Ectodermal cell (in vitro differentiated cells): ENCODE measurements around the gene PTGES.

Experiments used
- H3K27ac ChIP-seq: 2 replicates; pipeline ENCODE4 v1.7.0; 2013; ENCODE audit warnings: mild to moderate bottlenecking, low read depth, low read length; ENCODE audit not compliant: insufficient read depth, poor library complexity, severe bottlenecking
- H3K27me3 ChIP-seq: 2 replicates; pipeline ENCODE4 v1.7.0; 2013; ENCODE audit warnings: mild to moderate bottlenecking, low read length; ENCODE audit not compliant: insufficient read depth, control insufficient read depth, poor library complexity, severe bottlenecking
- H3K36me3 ChIP-seq: one replicate; pipeline ENCODE4 v1.7.0; 2013; ENCODE audit warnings: low read length; ENCODE audit not compliant: control insufficient read depth, insufficient read depth
- H3K4me1 ChIP-seq: one replicate; pipeline ENCODE4 v1.7.0; 2013; ENCODE audit warnings: low read length; ENCODE audit not compliant: control insufficient read depth, insufficient read depth
- H3K4me3 ChIP-seq: 2 replicates; pipeline ENCODE4 v1.7.0; 2013; ENCODE audit warnings: low read depth, low read length, control low read depth; ENCODE audit not compliant: insufficient read depth
- H3K9me3 ChIP-seq: 2 replicates; pipeline ENCODE4 v1.7.0; 2013; ENCODE audit warnings: mild to moderate bottlenecking, low read length, moderate library complexity; ENCODE audit not compliant: control insufficient read depth
- WGBS, 2 experiments: methylation state at CpG; one replicate each; pipeline ENCODE4 v1.1.7; 2013; ENCODE audit warnings: missing lambda C conversion rate in 2 of 2; 5-methylcytosine and 5-hydroxymethylcytosine counted together

The PTGES gene

DNA sequence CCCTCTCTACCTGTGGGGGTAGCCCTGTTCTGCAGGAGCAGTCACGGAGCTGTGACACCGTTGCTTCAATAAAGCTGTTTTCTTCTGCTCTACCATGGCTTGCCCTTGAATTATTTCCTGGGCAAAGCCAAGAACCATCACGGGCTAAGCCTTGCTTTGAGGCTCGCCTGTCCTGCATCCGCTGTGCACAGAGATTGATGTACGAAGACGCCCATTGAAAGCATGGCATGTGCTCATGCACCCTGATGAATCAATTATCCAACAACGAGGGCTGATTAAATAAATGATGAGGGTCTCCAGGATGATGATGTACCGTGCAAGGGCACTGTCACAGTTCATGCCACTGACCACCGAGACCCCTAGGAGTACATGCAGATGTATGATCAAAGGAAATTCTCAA is 20.7 kb downstream of the PTGES start:
- Histone ChIP-seq H3K27me3 (no peaks in the 10 kb centered on the region), H3K27ac (no peak overlapping the region), H3K4me3 (no peak overlapping the region), H3K4me1 (no peaks in the 10 kb centered on the region), H3K36me3 (no peaks in the 10 kb centered on the region), H3K9me3 (no peaks in the 10 kb centered on the region)
- 88 to 90% methylated on average over 10 of the region's 10 CpGs for WGBS, 2 experiments

DNA sequence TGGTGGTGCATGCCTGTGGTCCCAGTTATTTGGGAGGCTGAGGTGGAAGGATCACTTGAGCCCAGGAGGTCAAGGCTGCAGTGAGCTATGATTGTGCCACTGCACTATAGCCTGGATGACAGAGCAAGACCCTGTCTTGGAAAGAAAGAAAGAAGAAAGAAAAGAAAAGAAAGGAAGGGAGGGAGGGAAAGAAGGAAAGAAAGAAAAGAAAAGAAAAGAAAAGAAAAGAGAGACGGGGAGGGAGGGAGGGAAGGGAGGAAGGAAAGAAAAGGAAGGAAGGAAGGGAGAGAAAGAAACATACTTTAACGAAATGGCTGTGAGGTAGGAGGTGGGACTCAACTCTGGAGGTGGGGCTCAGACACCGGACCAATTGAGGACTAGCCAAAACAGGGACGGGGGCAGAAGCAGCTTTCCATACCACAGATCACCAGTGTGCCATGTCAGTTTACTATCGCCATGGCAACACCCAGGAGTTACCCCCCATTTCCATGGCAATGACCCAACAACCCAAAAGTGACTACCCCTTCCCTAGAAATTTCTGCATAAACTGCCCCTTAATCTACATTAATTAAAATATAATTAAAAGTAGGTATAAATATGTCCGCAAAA is 21.3 kb downstream of the PTGES start:
- WGBS, 2 experiments = 56 to 62% methylated on average over 6 of the region's 6 CpGs
- H3K9me3 ChIP-seq = no peaks in the 10 kb centered on the region
- H3K4me3 ChIP-seq = no peak overlapping the region
- H3K4me1 ChIP-seq = no peaks in the 10 kb centered on the region
- no peak overlapping the region for H3K27ac ChIP-seq
- H3K27me3 ChIP-seq = no peaks in the 10 kb centered on the region
- no peaks in the 10 kb centered on the region for H3K36me3 ChIP-seq

DNA sequence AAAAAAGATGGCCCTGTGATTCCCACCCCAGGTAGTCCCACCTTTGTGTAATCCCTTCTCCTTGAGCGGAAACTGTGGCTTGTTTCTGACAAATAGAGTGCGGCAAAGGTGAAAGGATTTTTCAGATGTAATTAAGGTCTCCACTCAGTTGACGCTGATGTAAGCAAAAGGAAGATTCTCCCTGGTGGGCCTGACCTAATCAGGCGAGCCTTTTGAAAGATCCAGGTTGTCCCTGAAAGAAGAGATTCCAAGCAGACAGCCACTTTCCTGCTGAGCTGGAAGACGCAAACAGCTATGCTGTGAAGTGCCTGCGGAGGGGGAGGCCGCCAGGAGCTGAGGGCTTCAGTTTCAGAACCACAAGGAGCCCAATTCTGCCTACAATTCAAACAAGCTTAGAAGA is 24.1 kb downstream of the PTGES start:
- H3K4me1 ChIP-seq = no peaks in the 10 kb centered on the region
- H3K36me3 ChIP-seq = no peaks in the 10 kb centered on the region
- 90 to 91% methylated on average over 7 of the region's 7 CpGs for WGBS, 2 experiments
- no peaks in the 10 kb centered on the region for H3K9me3 ChIP-seq
- no peak overlapping the region for H3K4me3 ChIP-seq
- H3K27me3 ChIP-seq = no peaks in the 10 kb centered on the region
- no peak overlapping the region for H3K27ac ChIP-seq

DNA sequence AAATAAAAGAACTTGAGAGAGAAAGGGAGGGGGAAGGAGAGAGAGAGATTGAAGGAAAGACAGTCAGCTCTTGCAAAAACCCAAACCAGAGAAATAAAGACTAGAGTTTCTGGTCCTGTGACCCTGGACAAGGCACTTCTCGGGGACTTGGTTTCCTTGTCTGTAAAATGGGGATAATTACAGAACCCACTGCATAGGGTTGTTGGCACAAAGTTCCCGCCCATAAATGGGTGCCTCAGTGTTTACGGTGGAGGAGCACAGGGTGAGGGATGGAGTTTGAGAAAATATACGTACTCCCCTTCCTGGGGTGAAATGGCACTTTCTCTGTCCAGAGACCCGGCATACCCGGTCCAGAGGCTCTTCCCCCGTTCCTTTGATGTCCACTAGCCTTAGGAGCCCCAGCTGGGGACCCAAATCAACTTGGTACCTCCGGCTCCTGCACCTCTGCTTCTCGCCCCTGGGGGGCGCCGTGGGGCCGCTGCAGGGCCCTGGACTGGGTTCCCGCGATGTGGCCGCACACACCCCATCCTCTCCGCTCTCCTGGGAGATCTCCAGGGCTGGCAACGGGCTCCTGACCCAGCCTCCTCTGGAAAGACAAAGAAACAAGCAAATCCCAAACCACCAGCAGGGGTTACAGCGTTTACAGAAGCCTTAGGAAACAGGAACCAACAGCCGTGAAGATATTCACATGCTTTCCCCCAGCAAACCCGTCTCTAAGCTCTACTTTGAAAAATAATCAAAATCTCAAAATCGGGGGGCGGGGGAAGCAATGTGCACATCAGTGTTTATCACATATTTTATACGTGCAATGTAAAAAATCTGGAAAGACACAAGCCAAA is 26.3 kb downstream of the PTGES start:
- no peak overlapping the region for H3K4me3 ChIP-seq
- 26% methylated on average over 23 of the region's 23 CpGs for WGBS, 2 experiments
- H3K36me3 ChIP-seq = no peaks in the 10 kb centered on the region

DNA sequence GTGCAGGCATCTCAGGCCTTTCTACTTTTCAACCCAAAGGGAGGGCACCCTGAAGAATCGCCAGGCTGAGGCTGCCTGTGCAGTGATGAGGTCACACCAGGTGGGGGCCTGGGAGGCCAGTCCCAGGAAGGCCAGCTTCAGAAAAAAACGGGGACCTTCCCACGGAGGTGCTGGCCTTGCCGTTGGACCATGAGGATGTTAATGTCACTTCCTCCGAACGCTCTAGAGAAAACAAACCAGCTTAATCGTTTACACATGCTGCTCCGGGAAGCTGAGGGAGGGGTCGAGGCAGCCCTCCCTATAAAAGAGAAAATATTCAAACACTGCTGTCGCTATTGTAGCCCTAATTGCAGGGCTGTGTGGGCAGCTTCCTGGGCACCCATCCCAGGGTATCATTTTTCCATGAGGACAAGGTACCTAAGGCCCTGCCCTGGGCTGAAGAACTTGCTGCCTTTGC is 27.0 kb downstream of the PTGES start:
- Histone ChIP-seq H3K27ac (no peak overlapping the region), H3K27me3 (no peaks in the 10 kb centered on the region), H3K36me3 (no peaks in the 10 kb centered on the region), H3K4me3 (no peak overlapping the region), H3K9me3 (no peaks in the 10 kb centered on the region), H3K4me1 (no peaks in the 10 kb centered on the region)
- WGBS, 2 experiments = 81 to 82% methylated on average over 10 of the region's 10 CpGs

More for the DNA sequence above, 26.3 kb downstream of the PTGES start:
- Histone ChIP-seq H3K27me3 (no peaks in the 10 kb centered on the region), H3K9me3 (no peaks in the 10 kb centered on the region), H3K27ac (no peak overlapping the region), H3K4me1 (no peaks in the 10 kb centered on the region)

DNA sequence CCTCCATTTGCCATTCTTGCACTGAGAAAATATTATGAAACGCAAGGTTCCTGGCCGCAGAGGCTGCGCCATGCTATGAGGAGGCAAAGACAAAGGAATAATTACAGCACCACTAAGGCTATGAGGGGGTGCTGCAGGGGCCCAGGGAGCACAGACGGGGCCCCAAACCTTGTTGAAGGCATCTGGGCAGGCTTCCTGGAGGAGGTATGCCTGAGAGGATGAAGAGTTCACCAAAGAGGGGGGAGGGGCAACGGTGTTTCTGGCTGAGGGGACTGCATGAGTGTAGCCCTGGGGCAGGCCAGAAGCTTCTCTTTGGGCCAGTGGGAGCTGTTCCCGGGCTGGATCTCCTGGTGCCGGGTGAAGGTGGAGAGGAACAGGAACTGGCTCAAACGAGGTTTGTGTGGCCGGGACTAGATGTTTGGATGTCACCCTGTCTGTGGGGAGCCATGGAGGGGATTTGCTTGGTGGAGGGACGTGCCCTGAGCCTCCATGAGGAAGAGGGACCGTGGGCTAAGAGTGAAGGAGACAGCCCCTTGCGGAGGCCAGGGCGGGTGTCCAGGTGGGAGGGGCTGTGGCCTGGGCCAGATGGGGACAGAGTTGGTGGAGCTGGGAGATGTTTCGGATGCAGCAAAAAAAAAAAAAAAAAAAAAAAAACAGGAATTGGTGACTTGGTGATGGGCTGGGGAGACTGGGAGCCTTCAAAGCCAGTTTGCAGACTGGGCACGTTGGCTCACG is 28.2 kb downstream of the PTGES start:
- H3K36me3 ChIP-seq = no peaks in the 10 kb centered on the region
- no peaks in the 10 kb centered on the region for H3K27me3 ChIP-seq
- H3K4me1 ChIP-seq = no peaks in the 10 kb centered on the region
- 92 to 93% methylated on average over 16 of the region's 16 CpGs for WGBS, 2 experiments
- no peaks in the 10 kb centered on the region for H3K9me3 ChIP-seq
- H3K27ac ChIP-seq = no peak overlapping the region
- H3K4me3 ChIP-seq = no peak overlapping the region

DNA sequence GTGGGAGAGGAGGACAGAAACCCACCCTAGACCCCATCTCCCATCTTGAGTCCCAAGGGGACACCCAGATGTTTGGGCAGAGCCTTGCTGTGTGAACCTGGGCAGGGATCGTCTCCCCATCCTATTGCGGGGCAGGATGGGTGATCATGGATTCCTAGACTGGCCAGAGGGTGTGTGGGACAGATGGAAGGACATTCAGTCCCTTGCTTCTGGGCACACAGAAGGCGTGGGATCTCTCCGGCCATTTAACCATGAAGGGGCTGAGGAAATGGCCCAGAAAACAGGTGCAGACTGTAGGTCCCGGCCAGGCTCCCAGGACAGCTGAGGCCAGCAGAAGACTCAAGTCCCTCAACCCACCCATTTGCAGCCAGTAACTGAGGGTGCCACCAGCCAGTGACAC is 29.9 kb downstream of the PTGES start:
- H3K9me3 ChIP-seq = no peaks in the 10 kb centered on the region
- no peak overlapping the region for H3K27ac ChIP-seq
- no peaks in the 10 kb centered on the region for H3K36me3 ChIP-seq
- no peaks in the 10 kb centered on the region for H3K4me1 ChIP-seq
- no peak overlapping the region for H3K4me3 ChIP-seq
- H3K27me3 ChIP-seq = no peaks in the 10 kb centered on the region
- 93 to 96% methylated on average over 5 of the region's 5 CpGs for WGBS, 2 experiments

DNA sequence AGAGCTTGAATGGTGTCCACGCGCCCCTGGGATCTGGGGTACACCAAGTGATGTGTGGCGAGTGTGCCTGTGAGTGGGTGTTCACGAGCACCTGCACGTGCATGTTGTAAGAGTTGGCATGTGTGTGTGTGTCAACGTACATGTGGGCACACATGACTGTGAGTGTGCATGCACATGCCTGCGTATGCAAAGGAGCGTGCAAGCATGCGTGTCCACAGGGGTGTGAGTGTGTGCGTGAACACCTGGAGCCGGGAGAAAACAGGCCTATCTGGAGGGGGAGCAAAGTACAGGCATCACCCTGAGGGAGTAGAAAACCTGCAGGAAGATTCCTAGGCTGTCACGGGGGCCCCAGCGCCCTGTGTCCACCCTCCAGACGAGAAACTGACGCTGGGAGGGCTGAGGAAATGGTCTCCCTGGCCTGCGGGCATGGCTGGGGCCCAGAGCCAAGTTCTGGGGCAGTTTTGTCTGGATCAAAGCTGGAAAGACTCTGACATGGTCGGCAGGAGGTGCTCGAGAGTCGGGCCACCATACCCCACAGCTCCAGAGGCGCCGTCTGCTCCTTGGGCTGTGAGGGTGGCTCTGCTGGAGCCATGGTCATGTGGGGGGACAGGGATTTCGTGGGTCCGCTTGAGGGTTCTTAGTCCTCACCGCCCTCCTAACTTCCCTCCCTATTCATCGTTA is 31.8 kb downstream of the PTGES start:
- WGBS, 2 experiments = 94% methylated on average over 25 of the region's 25 CpGs
- Histone ChIP-seq H3K27me3 (no peaks in the 10 kb centered on the region), H3K9me3 (no peaks in the 10 kb centered on the region), H3K4me3 (no peak overlapping the region), H3K4me1 (no peaks in the 10 kb centered on the region), H3K36me3 (no peaks in the 10 kb centered on the region), H3K27ac (no peak overlapping the region)

DNA sequence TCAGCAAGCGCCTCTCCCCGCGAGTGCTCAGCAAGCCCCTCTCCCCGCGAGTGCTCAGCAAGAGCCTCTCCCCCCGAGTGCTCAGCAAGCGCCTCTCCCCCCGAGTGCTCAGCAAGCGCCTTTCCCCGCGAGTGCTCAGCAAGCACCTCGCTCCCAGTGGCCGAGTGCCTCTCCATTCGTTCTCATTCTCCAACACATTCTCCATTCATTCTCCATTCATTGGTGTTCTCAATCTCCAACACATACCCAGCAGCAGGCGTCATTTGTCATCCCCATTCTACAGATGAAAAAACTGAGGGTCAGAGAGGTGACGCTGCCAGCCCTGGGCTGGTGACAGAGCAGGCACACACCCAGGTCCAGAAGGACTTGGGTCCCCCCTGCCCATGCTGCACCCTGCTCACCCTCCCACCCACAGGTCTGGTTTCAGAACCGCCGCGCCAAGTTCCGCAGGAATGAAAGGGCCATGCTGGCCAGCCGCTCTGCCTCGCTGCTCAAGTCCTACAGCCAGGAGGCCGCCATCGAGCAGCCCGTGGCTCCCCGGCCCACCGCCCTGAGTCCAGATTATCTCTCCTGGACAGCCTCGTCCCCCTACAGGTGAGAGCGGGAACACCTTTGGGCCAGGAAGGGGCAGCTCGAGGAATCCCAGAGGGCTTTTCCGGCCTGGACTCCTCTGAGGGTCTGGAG is 32.5 kb downstream of the PTGES start:
- Histone ChIP-seq H3K27me3 (no peaks in the 10 kb centered on the region), H3K27ac (no peak overlapping the region), H3K9me3 (no peaks in the 10 kb centered on the region), H3K4me1 (no peaks in the 10 kb centered on the region), H3K4me3 (no peak overlapping the region), H3K36me3 (no peaks in the 10 kb centered on the region)
- 87% methylated on average over 31 of the region's 31 CpGs for WGBS, 2 experiments
